Chondrocyte (in vitro differentiated cells): ENCODE results near the gene SLC25A12. TPM values are rescaled to one million over a fixed set of nuclear protein-coding genes. Genes with fewer than 3 reads are reported as not detected.
"Not testable (repeated sequence)": the region's sequence is repeated elsewhere in the genome, so short reads cannot be mapped to it uniquely, and the experiment has no call there.

Experiments used
- DNase-seq: peaks from one replicate; pipeline ENCODE4 v3.0.0; 2021; ENCODE audit warnings: mixed read lengths, low spot score
- H3K27ac Mint-ChIP-seq: one replicate; pipeline ENCODE4 v1.8.0; 2021; ENCODE audit warnings: mild to moderate bottlenecking, moderate library complexity, mixed read lengths; ENCODE audit not compliant: unreplicated experiment
- H3K27me3 Mint-ChIP-seq: 2 replicates; pipeline ENCODE4 v1.8.0; 2021; ENCODE audit warnings: low read depth, mixed read lengths
- H3K36me3 Mint-ChIP-seq: 2 replicates; pipeline ENCODE4 v1.8.0; 2021; ENCODE audit warnings: low read depth, mixed read lengths
- H3K4me1 Mint-ChIP-seq: 2 replicates; pipeline ENCODE4 v1.8.0; 2021; ENCODE audit warnings: low read depth, mild to moderate bottlenecking, mixed read lengths
- H3K4me3 Mint-ChIP-seq: one replicate; pipeline ENCODE4 v1.8.0; 2021; ENCODE audit warnings: mild to moderate bottlenecking, moderate library complexity, mixed read lengths; ENCODE audit not compliant: unreplicated experiment
- H3K9me3 Mint-ChIP-seq: 2 replicates; pipeline ENCODE4 v1.8.0; 2021; ENCODE audit warnings: low read depth, mixed read lengths
- total RNA-seq: library from RNA; stranded (reverse); gene quantifications from 3 replicates; pipeline ENCODE4 v1.2.1, GENCODE V29; 2021
- TF ChIP-seq, protein P1 (sequence below): fragments of 200-600 bp; sonication (generic); IDR thresholded peaks from 2 replicates; pipeline ENCODE4 v1.5.0; 2021; ENCODE audit warnings: antibody characterized with exemption, mild to moderate bottlenecking, moderate library complexity

Gene SLC25A12
- total RNA-seq, 1 donor from 2014 or later: 19.0 TPM

DNA sequence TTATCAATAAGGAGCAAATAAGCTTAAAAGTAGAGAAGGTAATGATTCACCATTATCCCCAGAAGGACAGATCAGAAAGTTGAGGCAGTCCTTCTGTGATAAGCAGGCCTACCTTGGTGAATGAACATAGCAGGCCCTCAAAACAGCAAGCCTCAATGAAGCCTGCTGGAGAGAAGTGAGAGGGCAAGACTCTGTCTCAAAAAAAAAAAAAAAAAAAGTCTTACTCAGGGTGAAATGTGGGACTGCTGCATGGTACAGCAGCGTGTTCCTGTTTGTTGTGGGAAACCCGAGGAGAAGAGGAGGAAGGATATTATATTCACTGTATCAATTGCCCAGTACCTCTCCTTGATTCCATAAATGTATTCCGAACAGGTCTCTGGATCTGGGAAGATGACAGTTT, 19.5 kb upstream of the SLC25A12 start:
- Mint-ChIP-seq H3K4me1 (peaks cover 12% of the 10 kb centered on the region), H3K9me3 (no peaks in the 10 kb centered on the region), H3K36me3 (no peaks in the 10 kb centered on the region), H3K4me3 (no peak overlapping the region), H3K27ac (no peak overlapping the region), H3K27me3 (no peaks in the 10 kb centered on the region)
- no peak for DNase-seq
- TF ChIP-seq, protein P1, sequence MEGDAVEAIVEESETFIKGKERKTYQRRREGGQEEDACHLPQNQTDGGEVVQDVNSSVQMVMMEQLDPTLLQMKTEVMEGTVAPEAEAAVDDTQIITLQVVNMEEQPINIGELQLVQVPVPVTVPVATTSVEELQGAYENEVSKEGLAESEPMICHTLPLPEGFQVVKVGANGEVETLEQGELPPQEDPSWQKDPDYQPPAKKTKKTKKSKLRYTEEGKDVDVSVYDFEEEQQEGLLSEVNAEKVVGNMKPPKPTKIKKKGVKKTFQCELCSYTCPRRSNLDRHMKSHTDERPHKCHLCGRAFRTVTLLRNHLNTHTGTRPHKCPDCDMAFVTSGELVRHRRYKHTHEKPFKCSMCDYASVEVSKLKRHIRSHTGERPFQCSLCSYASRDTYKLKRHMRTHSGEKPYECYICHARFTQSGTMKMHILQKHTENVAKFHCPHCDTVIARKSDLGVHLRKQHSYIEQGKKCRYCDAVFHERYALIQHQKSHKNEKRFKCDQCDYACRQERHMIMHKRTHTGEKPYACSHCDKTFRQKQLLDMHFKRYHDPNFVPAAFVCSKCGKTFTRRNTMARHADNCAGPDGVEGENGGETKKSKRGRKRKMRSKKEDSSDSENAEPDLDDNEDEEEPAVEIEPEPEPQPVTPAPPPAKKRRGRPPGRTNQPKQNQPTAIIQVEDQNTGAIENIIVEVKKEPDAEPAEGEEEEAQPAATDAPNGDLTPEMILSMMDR: no peak

DNA sequence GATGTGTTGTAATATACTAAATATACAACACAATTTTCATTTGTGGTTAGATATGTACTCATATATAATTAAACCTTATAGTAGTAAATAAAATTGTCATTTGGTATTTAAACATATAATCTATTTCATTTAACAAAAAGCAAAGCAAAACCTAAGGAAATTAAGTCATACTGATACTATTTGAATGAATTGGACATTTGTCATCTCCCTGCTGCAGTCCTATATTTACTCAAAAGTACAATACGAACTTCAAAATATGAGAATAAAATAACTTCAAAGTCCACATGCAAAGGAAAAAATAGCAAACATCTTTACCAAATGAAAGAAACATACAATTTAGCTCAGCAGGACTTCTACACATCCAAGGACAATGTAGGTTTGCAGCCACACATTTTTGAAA, 16.4 kb upstream of the SLC25A12 start:
- H3K9me3 Mint-ChIP-seq: no peaks in the 10 kb centered on the region
- H3K4me1 Mint-ChIP-seq: peaks cover 12% of the 10 kb centered on the region
- no peak overlapping the region for H3K27ac Mint-ChIP-seq
- no peaks in the 10 kb centered on the region for H3K36me3 Mint-ChIP-seq
- no peak for DNase-seq
- H3K4me3 Mint-ChIP-seq: no peak overlapping the region
- TF ChIP-seq, protein P1: no peak
- no peaks in the 10 kb centered on the region for H3K27me3 Mint-ChIP-seq

DNA sequence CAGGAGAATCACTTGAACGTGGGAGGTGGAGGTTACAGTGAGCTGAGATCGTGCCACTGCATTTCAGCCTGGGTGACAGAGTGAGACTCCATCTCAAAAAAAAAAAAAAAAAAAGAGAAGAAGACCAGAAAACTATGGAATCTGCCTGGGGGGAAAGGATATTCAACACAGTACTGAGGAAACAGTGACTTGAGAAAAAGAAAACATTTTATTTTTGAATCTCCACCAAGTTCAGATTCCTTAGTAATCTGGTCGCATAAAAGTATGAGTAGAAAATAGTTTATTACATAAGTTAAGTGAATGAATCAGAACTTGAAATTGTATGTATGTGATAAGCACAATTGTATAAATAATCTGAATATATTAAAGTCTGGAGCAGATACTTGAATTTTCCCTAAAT, 15.2 kb upstream of the SLC25A12 start:
- TF ChIP-seq, protein P1: no peak
- no peaks in the 10 kb centered on the region for H3K9me3 Mint-ChIP-seq
- no peaks in the 10 kb centered on the region for H3K27me3 Mint-ChIP-seq
- H3K4me1 Mint-ChIP-seq: peaks cover 12% of the 10 kb centered on the region
- no peak overlapping the region for H3K27ac Mint-ChIP-seq
- H3K36me3 Mint-ChIP-seq: no peaks in the 10 kb centered on the region
- no peak overlapping the region for H3K4me3 Mint-ChIP-seq
- no peak for DNase-seq

DNA sequence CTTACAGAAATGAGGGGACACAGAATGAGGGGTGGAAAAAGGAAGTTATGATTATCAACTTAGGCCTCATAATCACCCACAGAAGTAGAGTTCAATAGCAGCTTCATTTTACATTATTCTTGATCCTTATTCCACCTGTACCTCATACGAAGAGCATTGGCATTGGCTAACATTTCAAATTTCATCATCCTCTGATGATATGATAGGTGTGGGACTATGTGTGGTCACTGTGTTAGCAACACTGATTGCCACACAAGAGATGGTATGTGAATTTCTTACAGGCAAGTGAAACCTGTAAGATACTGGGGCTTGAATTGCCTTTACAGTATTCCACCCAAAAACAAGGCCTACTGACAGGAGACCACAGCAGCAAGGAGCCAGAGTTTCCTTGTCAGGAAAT, 14.2 kb upstream of the SLC25A12 start:
- Mint-ChIP-seq H3K27ac (no peak overlapping the region), H3K36me3 (no peaks in the 10 kb centered on the region), H3K4me3 (no peak overlapping the region), H3K4me1 (peaks cover 12% of the 10 kb centered on the region), H3K9me3 (no peaks in the 10 kb centered on the region), H3K27me3 (no peaks in the 10 kb centered on the region)
- TF ChIP-seq, protein P1: no peak
- no peak for DNase-seq

DNA sequence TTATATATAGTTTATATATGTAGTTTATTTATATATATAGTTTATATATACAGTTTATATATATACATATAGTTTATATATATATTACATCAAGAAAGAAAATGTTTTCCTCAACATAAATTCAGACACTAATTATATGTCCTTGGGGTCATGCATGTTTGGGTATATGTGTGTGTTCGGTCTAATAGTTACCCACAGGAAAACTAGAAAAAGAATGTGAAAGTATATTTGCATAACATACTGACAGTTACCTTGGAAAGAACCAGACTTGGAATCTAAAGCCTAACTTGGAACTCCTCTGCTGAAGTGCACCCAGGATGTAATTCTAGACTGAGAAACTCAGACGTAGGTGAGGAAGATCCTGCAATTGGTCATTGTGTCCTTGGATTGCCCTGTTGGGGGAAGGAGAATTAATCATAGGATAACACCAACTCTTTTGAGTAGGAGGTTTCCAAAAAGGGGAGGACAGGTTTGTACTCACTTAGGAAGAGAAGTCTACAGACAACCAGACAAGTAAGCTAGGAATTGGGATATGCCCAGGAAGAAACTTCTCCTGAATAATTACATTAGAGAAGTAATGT, 8.9 kb upstream of the SLC25A12 start:
- Mint-ChIP-seq H3K4me1 (peaks cover 3% of the 10 kb centered on the region), H3K27me3 (no peaks in the 10 kb centered on the region), H3K4me3 (no peak overlapping the region), H3K9me3 (no peaks in the 10 kb centered on the region), H3K27ac (no peak overlapping the region), H3K36me3 (no peaks in the 10 kb centered on the region)
- no peak for DNase-seq
- TF ChIP-seq, protein P1: no peak

DNA sequence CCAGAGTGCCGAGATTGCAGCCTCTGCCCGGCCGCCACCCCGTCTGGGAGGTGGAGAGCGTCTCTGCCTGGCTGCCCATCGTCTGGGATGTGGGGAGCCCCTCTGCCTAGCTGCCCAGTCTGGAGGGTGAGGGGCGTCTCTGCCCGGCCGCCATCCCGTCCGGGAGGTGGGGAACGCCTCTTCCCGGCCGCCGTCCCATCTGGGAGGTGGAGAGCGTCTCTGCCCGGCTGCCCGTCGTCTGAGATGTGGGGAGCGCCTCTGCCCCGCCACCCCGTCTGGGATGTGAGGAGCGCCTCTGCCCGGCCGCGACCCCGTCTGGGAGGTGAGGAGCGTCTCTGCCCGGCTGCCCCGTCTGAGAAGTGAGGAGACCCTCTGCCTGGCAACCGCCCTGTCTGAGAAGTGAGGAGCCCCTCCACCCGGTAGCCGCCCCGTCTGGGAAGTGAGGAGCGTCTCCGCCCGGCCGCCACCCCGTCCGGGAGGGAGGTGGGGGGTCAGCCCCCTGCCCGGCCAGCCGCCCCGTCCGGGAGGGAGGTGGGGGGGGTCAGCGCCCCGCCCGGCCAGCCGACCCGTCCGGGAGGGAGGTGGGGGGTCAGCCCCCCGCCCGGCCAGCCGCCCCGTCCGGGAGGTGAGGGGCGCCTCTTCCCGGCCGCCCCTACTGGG, 5.7 kb upstream of the SLC25A12 start:
- H3K27me3 Mint-ChIP-seq, H3K27ac Mint-ChIP-seq, H3K9me3 Mint-ChIP-seq, DNase-seq, H3K36me3 Mint-ChIP-seq, H3K4me3 Mint-ChIP-seq: not testable (repeated sequence)
- peaks cover 21% of the 10 kb centered on the region for H3K4me1 Mint-ChIP-seq
